Pons (tissue), 1 donor: ENCODE measurements around the gene HOPX.
"Not testable (repeated sequence)": the region's sequence is repeated elsewhere in the genome, so short reads cannot be mapped to it uniquely, and the experiment has no call there.

Source experiments
- DNase-seq: peaks from one replicate; pipeline ENCODE4 v3.0.0-alpha.2; 2016; ENCODE audit warnings: low spot score

The HOPX gene

DNA sequence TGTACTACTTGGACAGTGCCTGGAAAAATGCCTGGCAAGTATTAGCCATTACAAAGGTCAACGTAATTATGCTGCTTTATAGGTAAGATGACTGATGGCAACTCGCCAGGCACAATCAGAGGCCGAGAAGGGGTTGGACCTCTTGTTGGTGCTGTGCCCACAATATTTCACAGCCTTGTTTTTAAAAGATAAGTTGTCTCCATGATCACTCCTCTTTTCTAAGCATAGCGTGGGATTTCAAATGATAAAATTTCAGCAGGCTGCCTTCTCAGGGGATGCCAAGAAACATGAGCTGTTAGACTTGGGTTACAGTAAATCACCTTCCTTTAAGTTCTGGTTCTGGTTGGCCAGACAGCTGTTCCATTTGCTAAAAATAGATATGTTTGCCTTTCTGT is 26.9 kb downstream of the HOPX start:
- DNase-seq: no peak

DNA sequence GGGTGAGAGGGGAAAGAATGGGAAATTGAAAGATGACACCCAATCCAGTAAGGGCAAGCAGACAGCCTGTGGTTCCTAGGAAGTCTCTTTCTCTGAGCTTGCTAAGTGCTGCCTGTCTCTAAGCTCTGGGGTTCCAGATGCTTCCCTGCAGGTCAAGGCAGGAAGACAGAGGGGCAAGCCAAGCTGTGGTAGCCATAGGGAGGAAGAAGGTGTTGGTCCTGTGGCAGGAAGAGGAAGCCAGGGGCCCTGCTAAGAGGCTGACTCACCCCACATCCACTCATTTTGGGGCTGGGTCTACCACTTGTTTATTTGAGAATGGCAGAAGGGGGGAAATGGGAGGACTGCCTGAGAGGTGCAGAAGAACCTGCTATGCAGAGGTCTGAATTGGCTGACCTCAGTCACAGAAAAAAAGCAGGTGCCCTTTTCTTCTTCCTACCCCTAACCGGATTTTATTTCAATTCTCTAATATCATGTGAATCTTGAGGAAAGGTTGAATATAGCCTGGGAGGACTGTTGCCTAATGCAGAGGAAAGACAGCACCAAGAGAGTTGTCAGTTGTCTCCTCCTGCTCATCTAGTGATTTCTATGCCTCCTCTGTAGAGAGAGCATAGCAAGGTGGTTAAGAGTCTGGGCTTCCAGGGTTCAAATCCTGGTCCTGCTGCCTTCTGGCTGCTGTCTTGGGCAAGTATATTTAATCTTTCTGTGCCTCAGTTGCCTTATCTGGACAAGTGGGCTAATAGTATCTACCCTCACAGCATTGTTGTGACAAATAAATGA is 27.4 kb downstream of the HOPX start:
- no peak for DNase-seq

DNA sequence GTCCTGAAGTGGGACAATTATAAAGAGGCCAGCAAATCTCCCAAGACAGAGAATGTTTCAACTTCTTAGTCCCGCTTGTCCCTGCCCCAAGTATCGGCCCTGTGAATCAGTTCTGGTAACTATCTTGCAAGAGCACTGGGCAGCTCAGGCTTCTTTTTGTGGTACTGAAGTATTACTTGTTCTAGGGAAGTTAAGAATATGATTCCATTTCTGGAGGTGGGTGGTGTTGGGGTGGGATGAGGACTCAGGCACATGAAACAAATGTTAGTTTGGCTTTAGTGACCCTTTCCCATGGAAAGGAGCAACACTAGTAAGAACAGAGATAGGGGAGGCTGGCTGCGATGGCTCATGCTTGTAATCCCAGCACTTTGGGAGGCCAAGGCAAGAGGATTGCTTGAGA is 28.9 kb downstream of the HOPX start:
- DNase-seq: no peak

DNA sequence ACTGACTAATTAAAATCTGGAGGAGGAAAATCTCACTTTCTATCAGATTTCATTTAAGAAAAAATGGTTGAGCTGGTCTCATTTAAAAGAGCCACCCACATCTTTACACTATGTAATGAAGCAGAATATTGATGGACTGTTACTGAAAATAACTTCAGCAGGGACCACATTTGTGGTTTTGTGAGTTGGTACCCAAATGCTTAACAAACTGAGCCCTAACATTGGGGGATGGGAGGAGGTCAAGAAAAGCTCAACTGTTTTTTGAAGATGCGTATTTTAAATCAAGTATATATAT is 30.1 kb downstream of the HOPX start:
- no peak for DNase-seq

DNA sequence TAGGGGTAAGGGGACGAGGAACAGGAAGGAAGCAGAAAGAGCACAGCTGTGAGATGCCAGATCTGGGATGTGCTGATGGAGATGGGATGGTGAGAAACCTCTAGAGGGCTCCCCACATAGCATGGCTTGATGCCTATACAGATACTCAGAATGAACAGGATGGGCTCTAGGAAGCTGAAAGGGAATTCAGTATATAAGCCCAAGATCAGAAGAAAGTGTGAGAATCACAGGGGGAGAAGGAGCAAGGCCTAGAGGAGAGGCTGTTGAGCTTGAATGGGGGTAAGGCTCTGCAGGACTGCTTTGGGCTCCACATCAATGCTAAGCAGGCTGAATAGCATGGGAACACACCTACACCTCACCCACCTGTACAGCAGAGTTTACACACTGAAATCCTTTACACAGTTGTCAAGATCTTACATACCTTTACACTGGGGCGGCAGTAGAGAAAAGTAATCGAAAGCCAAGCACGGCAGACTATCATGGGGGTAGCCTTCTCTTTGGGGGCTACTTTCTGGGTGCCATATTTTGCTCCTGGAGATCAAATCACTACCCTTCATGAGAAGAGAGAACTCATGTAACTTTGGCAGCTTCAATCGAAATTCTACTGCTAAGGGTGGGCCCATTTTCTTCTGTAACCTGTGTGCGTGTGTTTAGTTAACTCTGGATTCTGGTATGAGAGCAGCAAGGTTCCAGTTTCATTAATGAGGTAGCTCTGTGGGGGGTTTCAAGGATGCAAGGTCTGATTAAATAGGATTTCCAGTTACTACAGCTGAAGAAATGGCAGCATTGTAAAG is 30.6 kb downstream of the HOPX start:
- DNase-seq: no peak

DNA sequence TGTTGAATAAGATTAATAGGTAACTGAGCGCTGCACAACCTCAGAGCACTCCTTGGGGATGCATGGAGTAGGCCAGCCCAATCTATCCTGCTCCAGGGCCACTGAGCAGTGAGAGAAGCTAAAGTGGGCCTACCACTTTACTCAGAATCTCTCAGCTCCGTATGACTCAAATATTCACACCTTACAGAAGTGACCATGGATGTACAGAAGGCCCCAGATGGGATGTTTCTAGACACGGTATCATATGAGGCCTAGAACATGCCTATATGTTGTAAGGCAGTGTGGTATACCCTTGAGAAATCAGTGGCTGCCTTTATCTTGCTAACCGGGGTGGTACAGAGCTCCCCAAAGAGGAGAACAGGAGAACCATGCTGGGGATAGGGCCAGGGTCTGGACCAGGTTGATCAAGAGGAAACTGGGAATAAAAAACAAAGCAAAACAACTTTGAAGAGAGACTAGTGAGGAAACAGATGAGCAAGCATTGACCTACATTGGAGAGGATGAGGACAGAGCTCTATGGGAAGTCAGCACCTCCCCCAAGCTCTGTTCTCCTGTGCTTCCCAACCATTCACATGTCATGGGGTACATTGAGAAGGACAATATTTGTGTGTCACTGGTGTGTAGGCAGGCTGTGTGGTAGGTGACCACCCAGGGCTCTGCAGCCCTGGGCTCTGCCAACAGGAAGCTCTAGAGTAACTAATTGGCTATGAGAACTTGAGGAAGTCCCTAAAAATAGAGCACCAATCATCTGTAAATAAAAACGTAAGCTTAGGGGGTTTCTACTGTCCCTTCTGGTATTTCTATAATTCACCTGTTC is 31.4 kb downstream of the HOPX start:
- no peak for DNase-seq

DNA sequence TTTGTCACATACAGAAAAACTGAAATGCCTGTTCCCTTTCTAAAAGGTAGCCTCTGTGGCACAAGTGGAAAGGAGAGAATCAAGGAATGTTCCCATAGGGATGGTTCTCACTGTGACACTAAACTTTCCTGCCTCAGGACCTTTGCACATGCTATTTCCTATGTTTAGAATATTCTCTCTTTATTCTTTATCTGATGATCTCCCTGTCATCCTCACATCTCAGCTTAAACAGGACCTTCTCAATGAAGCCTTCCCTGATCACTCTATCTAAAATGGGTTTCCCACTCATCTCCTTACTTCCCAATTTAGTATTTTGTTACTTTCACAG is 32.3 kb downstream of the HOPX start:
- DNase-seq: no peak

DNA sequence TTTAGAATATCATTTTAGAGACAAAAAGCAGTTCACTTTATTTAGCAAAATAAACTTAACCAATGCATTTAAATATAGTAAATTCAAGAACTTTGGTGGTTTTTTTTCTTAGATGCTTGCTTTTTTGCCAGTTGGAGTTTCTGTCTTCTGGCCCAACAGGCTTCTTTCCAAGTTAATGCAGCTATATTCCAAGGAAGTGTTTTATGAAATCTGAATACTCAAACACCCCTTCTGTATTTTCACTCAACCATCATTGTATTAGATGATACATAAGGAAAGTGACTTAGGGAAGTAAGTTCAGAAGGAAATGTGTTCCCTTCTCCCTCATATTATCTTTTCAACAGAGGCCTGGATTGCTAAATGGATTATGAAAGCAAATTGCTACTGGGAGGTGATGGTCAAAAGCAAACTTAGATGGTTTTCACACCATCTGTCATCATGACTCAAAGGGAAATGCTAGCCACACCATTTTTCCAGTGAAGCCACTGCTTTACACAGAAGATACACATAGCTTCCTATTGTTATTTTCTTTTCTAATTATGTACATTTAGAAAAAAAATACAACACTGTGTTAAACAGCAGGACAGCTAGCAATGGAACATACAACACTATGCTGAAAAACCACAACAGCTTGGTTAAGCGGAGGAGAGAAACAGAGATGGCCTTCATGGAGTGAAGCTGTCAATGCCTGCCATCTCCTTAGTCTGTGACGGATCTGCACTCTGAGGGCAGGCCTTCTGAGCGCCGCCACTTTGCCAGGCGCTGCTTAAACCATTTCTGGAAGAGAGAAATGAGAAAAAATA is 32.9 kb downstream of the HOPX start:
- DNase-seq: no peak

DNA sequence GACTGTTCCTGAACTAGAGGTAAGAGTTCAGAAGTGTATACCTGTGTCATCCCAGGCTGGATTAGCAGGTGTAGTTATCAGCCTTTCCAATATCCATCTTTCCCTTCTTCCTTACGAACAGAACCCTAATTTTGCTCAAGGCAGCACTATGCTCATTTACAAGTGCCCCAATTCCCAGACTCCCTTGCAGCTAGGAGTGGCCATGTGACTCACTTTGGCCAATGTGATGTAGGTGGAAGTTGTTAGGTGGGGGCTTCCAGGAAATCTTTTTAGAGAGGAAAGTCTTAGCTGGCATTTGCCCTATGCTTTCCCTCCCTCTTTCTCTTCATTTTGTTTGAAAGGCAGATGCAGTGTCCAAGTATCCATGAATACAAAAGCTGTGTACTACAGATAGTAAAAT is 34.8 kb downstream of the HOPX start:
- no peak for DNase-seq

DNA sequence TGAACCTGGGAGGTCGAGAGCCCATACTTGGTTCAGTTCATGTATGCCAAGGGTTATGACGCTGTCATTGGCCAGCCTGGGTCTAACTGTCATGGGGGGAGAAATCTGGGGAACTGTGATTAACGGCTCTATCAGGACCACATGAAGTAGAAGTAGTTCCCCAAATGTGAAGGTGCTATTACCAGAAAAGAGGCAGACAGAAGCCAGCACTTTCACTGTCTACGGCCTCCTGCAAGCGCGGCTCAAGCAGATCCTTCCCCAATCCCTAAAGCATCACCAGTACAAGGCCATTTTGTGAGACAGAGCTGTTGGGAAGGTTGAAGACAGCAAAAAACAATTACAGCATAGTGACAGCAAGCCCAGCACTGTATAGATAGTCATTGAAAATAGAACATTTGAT is 37.5 kb downstream of the HOPX start:
- no peak for DNase-seq

DNA sequence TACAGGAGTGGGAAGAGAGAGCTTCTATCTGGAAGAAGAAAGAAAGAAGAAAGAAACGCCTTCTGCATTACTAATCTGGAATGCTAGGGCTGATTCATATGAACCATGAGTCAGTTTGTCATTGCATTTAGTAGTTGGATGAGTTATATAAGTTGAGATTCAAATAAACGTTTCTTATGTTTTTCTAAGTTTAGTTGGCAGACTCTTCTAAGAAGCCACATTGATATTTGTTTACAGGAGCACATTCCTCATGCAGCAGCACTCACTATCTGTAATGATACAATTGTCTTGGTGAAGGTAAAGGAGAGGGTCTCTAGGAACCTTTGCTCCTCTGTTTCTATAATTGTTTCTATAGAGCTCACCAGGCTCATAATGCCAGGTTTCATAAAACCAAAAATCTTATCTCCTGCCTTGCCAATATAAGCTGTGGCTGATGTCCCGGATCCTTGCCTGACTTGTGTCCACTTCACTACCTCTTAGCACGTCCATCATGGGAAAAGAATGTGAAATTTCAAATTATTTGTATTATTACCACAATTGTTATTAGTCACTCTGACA is 39.5 kb downstream of the HOPX start:
- DNase-seq: no peak

DNA sequence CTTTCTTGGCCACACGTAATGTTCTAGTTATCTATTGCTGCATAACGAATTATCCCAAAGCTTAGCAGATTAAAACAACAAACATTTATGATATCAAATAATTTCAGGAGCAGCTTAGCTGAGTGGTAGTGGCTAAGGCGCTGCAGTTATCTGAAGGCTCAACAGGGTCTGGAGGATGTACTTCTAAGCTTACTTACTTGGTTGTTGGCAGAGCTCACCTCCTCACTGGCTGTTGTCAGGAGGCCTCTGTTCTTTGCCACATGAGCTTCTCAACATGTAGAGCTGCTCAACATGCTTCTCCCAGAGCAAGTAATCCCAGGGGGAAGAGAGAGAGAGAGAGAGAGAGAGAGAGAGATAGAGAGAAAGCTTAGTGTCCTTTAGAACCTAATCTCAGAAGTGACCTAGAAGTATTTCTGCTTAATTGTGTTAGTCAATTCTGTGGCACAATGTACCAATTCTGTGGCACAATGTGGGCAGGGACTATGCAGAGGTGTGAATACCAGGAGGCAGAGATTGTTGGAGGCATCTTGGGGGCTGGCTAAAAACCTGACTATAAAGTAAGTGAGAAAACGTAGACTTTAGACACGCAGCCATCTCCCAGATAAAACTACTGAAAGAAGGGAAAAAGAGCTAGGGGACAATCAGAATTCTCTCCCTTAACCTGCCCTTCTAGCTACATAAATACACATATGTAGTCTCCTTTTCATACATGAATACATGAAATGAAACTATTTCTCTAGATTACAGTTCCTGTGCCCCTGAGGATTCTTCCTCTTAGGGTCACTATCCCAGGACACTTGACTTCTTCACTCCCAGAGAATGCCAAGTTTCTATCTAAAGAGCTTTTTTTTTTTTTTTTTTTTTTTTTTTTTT is 40.2 kb downstream of the HOPX start:
- DNase-seq: no peak

DNA sequence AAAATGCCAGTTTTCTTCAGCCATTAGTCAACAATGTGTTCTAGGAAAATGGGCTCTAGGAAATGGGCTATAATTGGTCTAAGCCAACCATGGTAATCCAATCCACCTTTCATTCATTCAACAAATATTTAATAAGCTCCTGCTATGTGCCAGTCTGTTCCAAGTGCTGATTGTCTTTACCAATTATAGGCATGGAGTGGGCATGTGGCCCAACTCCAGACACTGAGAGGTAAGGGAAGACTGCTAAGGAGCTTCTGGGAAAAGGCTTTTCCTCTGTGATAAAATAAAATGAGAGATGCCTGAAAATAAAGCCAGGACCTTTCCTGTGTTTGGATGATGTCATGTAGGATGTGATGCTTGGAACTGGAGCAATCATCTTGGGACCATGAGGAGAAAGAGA is 43.3 kb downstream of the HOPX start:
- no peak for DNase-seq

DNA sequence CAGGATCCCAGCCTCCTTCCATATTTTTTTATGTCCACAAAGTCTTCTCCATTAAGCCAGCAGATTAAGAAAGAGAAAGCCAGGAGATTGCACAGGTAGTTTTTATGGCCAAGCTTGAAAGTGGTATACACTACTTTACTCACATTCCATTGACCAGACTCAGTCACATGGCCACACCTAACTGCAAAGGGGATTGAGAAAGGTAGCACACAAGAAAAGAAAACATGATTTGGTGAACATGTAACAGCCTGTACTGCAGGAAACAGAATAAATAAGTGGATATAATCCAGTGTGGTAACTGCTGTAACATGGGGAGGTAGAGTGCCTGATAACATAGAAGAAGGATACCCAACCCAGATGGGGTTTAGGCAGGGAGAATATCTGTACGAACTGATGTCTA is 43.9 kb downstream of the HOPX start:
- DNase-seq: no peak

DNA sequence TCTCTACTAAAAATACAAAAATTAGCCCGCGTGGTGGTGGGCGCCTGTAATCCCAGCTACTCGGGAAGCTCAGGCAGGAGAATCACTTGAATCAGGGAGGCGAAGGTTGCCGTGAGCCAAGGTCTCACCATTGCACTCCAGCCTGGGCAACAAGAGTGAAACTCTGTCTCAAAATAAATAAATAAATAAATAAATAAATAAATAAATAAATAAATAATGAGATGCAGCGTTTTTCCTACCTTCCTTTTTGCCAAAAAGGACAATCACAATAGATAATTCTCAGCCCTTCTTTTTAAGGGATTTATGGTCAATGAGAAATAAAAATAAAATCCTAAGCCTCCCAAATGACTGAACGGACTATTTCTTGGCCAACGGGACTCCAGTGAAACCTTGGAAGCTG is 46.1 kb downstream of the HOPX start:
- DNase-seq: not testable (repeated sequence)

DNA sequence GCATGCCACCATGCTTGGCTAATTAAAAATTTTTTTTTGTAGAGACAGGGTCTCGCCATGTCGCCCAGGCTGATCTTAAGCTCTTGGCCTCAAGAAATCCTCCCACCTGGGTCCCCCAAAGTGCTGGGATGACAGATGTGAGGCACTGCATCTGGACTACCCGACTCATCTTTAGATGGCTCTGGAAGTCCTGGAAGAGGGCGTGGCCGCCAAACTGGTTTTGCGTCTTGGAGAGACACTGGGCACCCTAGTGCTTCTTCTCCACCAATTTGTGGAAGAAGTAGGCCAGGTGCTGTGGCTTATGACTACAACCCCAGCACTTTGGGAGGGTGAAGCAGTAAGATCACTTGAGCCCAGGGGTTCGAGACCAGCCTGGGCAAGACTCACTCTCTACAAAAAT is 47.6 kb downstream of the HOPX start:
- no peak for DNase-seq

DNA sequence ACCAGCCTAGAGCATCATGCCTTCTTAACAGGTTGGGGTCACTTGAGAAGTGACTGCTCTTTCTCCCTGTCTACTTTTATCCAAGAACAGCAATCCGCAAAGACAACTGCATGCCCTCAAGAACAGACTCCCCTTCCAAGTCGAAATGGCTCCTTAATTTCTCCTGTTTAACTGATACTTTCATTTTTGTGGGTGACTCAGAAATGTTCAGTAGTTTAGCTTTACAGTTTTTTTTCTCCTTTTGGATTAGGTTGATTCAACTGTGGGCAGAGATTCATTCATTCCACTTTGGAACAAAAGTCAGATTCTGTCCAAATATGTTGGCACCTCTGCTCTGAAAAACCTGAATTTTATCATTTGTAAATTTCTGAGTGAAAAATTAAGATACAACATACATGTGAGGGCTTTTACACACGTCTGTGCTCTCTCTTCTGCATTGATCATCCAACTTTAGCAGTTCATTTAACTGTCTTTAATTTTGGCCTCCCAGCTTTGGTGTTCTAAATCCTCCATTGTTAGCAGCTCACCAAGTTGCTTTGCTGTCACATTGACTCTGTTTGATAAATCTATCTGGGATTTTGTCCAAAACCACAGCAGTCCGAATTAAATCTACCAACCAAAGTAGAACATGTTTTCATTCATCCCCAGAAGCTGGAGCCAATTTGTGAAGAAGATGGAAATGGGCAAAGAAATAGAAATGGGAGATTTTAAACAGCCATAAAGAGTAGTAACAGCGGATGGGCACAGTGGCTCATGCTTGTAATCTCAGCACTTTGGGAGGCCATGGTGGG is 50.0 kb downstream of the HOPX start:
- peak; percentile 16 for DNase-seq

DNA sequence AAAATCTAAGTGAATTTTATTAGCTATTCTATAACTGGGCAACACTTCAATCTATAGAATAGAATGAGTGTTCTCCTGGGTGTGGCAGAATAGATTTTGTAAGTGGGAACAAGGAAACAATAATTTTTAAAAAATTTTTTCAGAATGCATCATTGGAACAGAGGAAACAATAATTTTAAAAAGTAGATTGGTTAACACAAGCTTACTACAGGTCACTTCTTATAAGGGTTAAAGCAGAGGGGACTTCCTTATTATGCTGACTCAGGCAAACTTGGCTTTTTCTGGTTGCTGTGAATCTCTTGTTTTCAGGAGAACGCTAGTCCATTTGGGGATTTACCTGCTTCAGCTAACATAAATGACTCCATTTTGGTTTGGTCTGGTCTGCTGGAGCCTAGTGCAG is 52.5 kb downstream of the HOPX start:
- DNase-seq: no peak

DNA sequence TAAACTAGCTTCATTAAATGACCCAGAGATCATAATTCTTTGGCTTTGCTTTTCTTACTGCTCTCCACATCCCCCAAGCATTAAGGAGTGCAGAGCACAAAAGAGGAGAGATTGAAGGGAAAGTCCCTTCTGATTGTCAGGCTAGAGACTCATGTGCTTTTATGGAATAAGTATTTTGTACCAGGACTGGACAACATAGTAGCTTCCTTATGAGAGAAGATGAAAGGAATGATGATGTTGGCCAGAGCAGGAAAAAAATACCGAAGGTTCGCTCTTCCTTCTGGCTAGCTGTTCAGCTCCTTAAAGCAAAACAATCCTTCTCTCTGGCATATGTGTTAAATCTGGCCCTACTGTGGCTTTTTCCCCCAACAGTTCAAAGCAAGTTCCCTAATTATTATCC is 53.1 kb downstream of the HOPX start:
- no peak for DNase-seq

DNA sequence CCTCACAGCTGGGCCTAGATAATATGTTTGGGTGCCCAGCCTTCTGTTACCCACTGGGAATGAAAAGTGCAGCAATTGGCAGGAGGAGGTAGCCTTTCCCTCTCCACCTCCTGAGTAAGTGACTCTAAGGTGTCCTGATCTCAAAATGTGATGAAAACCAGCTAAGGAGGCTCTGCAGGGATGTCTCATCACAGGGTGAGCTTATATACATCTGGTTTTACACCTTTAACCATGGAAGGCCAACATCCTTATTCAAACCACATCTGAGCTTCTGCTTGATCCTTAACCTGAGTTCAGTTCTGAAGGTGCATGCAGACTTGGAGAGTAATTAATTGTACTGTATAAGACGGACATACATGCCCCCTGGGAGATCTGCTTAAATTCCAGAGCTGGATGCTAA is 53.7 kb downstream of the HOPX start:
- no peak for DNase-seq
